Measurements from ENCODE around the gene GLTPD2. TPM values are rescaled to one million over a fixed set of nuclear protein-coding genes. Genes with fewer than 3 reads are reported as not detected.
A peak's percentile ranks its signal among the peaks of the same experiment; 100 is the strongest.

GLTPD2 gene
- total and polyA plus RNA-seq, 2 donors (not counting 1 experiment from before 2014, with no cell fraction given), result not detected

DNA sequence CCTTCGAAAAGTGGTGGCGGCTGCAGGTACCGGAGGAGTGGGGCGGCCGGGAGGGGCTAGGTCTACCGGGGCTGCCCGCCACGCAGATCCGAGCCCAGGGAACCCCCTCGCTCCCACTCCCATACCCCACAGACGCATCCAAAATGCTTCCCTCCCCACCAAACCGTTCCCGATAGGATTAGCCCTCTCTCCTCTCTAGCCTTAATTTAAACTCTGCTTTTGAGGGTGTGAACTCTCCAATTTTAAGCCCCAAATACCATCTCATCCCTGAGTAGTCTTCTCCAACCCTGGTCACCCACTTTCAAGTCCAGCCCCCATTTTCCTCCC, 48.8 kb upstream of the GLTPD2 start:
- H3K4me3 Mint-ChIP-seq, result peak overlapping the region; percentile 75
- Histone ChIP-seq H3K27ac (ENCODE audit: low read length in 2 of 2) (peak overlapping the region in 1 of 2 donors; percentile 42), H3K4me3 (ENCODE audit: control extremely low read depth in 1 of 5, extremely low read depth in 1 of 5, insufficient read depth in 1 of 5, low read depth in 2 of 5, low read length in 4 of 5) (peak overlapping the region; percentile 35 to 82 (median 70)), H2AFZ (ENCODE audit: insufficient read depth, low read depth, low read length, poor library complexity, severe bottlenecking) (peak overlapping the region; percentile 77), H3K36me3 (replicated peaks in 1 of 2; ENCODE audit: control extremely low read depth in 1 of 2, control insufficient read depth in 1 of 2, extremely low read depth in 1 of 2, insufficient read depth in 2 of 2, low read length in 1 of 2) (no peaks in the 10 kb centered on the region), H4K20me1 (ENCODE audit: control insufficient read depth, insufficient read depth, low read length, poor library complexity, severe bottlenecking) (no peaks in the 10 kb centered on the region), H3K79me2 (ENCODE audit: control insufficient read depth, insufficient read depth, low read length) (peaks cover 6% of the 10 kb centered on the region), H3K27me3 (replicated peaks in 1 of 4; ENCODE audit: control extremely low read depth in 1 of 4, control insufficient read depth in 3 of 4, insufficient read depth in 4 of 4, low read length in 3 of 4) (peaks cover 0 to 41% (median 13%) of the 10 kb centered on the region in 4 experiments), H3K4me2 (replicated peaks; ENCODE audit: low read depth, low read length, poor library complexity, severe bottlenecking) (peak overlapping the region; percentile 97), H3K4me1 (ENCODE audit: control insufficient read depth in 2 of 2, insufficient read depth in 2 of 2, low read length in 2 of 2) (peaks cover 20 to 29% of the 10 kb centered on the region in 2 donors), H3K9me3 (ENCODE audit: control extremely low read depth in 1 of 3, control insufficient read depth in 2 of 3, insufficient read depth in 1 of 3, low read length in 2 of 3) (no peaks in the 10 kb centered on the region), H3K9ac (ENCODE audit: low read length) (peak overlapping the region; percentile 76)
- ATAC-seq (ENCODE audit: low read depth) (no peak), DNase-seq (no peak)
- ChIA-PET POLR2A (no interaction called here), CTCF (interaction anchor here (0.8 kb wide), 1 partner anchor 50 kb away, joined by 3 read pairs; no protein-coding TSS in a partner anchor)
- intact Hi-C loops (cut with micrococcal nuclease), result no loop called here
- no peak for TF ChIP-seq CTCF (IDR thresholded peaks at IDR 0.05)
- no peak for TF ChIP-seq EZH2 (IDR thresholded peaks at IDR 0.05; ENCODE audit: borderline replicate concordance, insufficient read depth, low read depth, low read length, poor library complexity, severe bottlenecking)
- no peaks in the 10 kb centered on the region for H3K27me3 Mint-ChIP-seq
- H3K27ac Mint-ChIP-seq, result peak overlapping the region; percentile 58
- peaks cover 29% of the 10 kb centered on the region for H3K4me1 Mint-ChIP-seq
- 12% methylated on average over 12 of the region's 13 CpGs for WGBS (ENCODE audit: insufficient coverage)
- H3K9me3 Mint-ChIP-seq (ENCODE audit: insufficient read depth), result no peaks in the 10 kb centered on the region

DNA sequence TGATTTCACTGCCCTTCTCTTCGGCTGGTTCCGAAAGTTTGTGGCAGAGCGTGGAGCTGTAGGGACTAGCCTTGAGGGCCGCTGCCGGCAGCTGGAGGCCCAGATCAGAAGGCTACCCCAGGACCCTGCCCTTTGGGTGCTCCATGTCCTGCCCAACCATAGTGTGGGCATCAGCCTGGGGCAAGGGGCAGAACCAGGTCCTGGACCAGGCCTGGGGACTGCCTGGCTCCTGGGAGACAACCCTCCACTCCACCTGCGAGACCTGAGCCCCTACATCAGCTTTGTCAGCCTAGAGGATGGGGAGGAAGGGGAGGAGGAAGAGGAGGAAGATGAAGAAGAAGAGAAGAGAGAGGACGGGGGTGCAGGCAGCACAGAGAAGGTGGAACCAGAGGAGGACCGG, 48.2 kb upstream of the GLTPD2 start:
- H3K9me3 Mint-ChIP-seq (ENCODE audit: insufficient read depth), result no peaks in the 10 kb centered on the region
- no peak overlapping the region for H3K27ac ChIP-seq (ENCODE audit: low read length in 2 of 2)
- H4K20me1 ChIP-seq (ENCODE audit: control insufficient read depth, insufficient read depth, low read length, poor library complexity, severe bottlenecking), result no peaks in the 10 kb centered on the region
- peaks cover 0 to 47% (median 18%) of the 10 kb centered on the region in 4 experiments for H3K27me3 ChIP-seq (replicated peaks in 1 of 4; ENCODE audit: control extremely low read depth in 1 of 4, control insufficient read depth in 3 of 4, insufficient read depth in 4 of 4, low read length in 3 of 4)
- H3K4me3 Mint-ChIP-seq, result peak overlapping the region; percentile 75
- H3K4me3 ChIP-seq (ENCODE audit: control extremely low read depth in 1 of 5, extremely low read depth in 1 of 5, insufficient read depth in 1 of 5, low read depth in 2 of 5, low read length in 4 of 5), result peak overlapping the region in 1 of 5 experiments; percentile 82
- peak overlapping the region; percentile 97 for H3K4me2 ChIP-seq (replicated peaks; ENCODE audit: low read depth, low read length, poor library complexity, severe bottlenecking)
- peak overlapping the region; percentile 76 for H3K9ac ChIP-seq (ENCODE audit: low read length)
- H3K9me3 ChIP-seq (ENCODE audit: control extremely low read depth in 1 of 3, control insufficient read depth in 2 of 3, insufficient read depth in 1 of 3, low read length in 2 of 3), result no peaks in the 10 kb centered on the region
- H3K27ac Mint-ChIP-seq, result peak overlapping the region; percentile 58
- POLR2A ChIA-PET, result no interaction called here
- H3K4me1 ChIP-seq (ENCODE audit: control insufficient read depth in 2 of 2, insufficient read depth in 2 of 2, low read length in 2 of 2), result peaks cover 26 to 30% of the 10 kb centered on the region in 2 donors
- ATAC-seq (ENCODE audit: low read depth), result no peak
- CTCF ChIA-PET, result interaction anchor here (0.9 kb wide), 1 partner anchor 49 kb away, joined by 3 read pairs; no protein-coding TSS in a partner anchor
- H3K27me3 Mint-ChIP-seq, result peaks cover 4% of the 10 kb centered on the region
- H3K79me2 ChIP-seq (ENCODE audit: control insufficient read depth, insufficient read depth, low read length), result peaks cover 2% of the 10 kb centered on the region
- peaks cover 26% of the 10 kb centered on the region for H3K4me1 Mint-ChIP-seq
- WGBS (ENCODE audit: insufficient coverage), result 94% methylated on average over 6 of the region's 8 CpGs
- intact Hi-C loops (cut with micrococcal nuclease), result no loop called here
- no peak for DNase-seq
- H2AFZ ChIP-seq (ENCODE audit: insufficient read depth, low read depth, low read length, poor library complexity, severe bottlenecking), result no peak overlapping the region
- no peaks in the 10 kb centered on the region for H3K36me3 ChIP-seq (replicated peaks in 1 of 2; ENCODE audit: control extremely low read depth in 1 of 2, control insufficient read depth in 1 of 2, extremely low read depth in 1 of 2, insufficient read depth in 2 of 2, low read length in 1 of 2)
- TF ChIP-seq EZH2 (IDR thresholded peaks at IDR 0.05; ENCODE audit: borderline replicate concordance, insufficient read depth, low read depth, low read length, poor library complexity, severe bottlenecking) (no peak), CTCF (IDR thresholded peaks at IDR 0.05) (no peak)
